ENCODE data around the gene ATOH8.

The ATOH8 gene

DNA sequence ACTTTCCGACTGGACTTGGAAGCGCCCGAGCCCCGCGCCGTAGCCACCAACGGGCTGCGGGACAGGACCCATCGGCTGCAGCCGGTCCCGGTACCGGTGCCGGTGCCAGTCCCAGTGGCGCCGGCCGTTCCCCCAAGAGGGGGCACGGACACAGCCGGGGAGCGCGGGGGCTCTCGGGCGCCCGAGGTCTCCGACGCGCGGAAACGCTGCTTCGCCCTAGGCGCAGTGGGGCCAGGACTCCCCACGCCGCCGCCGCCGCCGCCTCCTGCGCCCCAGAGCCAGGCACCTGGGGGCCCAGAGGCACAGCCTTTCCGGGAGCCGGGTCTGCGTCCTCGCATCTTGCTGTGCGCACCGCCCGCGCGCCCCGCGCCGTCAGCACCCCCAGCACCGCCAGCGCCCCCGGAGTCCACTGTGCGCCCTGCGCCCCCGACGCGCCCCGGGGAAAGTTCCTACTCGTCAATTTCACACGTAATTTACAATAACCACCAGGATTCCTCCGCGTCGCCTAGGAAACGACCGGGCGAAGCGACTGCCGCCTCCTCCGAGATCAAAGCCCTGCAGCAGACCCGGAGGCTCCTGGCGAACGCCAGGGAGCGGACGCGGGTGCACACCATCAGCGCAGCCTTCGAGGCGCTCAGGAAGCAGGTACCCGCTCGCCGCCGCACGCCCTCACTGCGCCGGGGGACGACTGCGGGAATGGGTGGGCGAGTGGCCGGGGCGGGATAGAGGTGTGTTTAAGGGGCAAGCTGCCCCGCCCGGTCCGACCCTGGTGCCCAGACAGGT is 713 bp downstream of the ATOH8 start:
- no peak for DNase-seq

DNA sequence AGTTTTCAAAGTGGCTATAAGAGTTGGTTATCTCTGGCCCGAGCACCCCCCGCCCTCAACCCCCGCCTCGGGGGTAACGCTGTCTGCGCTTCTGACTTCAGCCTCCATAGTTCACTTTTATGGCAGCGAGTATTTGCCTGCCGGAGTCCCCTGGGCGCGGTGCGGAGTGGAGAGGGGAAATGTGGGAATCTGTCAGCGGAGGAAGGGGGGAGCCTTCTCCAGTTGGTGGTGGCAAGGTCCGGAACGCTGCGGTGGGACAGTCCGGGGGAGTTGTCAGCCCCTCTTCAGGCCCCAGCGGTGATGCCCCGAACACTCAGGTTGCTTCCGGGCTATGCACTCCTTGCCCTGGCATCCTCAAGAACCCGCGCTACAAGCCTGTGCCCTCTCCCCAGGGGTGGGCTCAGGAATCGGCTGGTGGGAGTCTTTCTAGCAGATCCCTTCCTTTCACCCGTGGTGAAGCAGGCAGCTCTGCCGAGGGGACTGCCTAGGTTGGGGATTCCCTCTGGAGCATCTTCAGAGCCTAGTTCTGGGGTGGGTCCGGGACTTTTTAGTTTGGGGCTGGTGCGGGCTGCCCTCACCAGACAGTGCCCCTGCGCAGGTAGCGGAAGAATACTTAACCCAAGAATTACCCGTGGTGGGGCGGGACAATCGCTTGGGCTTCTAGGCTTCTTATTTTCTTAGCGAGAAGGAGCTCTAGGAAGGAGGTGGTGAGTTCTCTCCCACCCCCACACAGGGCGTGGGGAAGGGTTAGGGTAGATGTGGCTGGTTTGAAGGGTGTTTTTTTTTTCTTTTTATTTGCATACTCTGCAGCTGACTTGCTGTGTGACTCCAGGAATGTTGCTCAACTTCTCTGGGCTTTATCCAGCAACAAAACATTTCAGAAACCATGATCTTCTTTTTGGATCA is 1.6 kb downstream of the ATOH8 start:
- peak; percentile 37 to 46 for DNase-seq

DNA sequence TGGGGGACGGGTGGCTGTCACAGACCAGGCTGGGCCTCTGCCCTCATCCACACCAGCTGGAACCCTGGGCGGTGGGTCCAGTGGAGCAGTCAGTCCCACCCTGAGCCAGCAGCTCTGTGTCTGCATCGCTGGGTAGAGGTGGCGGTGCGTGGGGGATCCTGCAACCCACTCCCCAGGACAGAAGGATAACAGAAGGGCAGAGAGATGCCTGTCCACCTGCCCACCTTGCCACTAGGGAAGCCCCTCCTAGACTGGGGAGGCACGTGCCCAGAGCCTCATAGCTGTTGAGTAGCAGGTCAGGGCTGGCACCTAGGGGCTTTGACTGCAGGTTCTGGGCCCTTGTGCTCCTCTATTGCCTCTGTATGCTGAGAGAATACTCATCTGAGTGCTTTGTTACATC is 2.4 kb downstream of the ATOH8 start:
- DNase-seq: no peak

DNA sequence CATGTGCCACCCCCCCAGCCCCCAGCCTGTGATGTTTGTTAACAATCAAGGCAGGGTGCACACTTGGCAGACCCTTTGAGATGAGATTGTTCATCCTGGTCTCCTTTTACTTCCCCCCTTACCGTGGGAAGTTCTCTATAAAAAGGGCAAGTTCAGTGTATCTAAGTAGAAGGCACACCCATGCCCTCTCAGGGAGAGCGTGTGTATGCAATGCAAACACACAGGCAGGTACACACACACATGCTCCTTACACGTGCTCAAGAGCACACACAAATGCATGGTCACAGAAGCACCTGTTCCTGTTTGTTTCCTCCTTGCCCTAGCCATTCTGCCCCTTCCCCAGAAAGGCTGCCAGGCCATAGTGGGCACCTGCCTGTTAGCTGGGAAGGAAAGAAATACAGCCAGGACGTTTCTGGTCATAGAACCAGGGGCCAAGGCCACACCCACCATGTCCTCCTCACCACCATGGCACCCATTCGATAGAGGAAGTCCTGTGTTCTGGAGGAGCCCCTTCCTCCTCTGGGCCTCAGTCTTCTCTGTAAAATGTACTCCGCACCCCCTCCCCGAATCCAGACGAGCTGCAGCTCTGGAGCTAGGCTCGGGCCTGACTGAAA is 3.1 kb downstream of the ATOH8 start:
- DNase-seq: no peak

DNA sequence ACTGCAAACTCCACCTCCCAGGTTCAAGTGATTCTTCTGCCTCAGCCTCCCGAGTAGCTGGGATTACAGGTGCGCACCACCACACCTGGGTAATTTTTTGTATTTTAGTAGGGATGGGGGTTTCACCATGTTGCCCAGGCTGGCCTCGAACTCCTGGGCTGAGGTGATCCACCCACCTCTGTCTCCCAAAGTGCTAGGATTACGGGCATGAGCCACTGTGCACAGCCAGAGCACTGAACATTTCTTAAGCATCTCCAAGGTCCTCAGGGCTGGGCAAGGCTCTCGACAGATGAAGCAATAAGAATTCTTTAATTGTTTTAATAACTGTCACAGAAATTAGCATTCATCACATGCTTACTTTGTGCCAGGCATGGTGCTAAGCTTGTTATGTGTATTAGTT is 4.1 kb downstream of the ATOH8 start:
- no peak for DNase-seq

DNA sequence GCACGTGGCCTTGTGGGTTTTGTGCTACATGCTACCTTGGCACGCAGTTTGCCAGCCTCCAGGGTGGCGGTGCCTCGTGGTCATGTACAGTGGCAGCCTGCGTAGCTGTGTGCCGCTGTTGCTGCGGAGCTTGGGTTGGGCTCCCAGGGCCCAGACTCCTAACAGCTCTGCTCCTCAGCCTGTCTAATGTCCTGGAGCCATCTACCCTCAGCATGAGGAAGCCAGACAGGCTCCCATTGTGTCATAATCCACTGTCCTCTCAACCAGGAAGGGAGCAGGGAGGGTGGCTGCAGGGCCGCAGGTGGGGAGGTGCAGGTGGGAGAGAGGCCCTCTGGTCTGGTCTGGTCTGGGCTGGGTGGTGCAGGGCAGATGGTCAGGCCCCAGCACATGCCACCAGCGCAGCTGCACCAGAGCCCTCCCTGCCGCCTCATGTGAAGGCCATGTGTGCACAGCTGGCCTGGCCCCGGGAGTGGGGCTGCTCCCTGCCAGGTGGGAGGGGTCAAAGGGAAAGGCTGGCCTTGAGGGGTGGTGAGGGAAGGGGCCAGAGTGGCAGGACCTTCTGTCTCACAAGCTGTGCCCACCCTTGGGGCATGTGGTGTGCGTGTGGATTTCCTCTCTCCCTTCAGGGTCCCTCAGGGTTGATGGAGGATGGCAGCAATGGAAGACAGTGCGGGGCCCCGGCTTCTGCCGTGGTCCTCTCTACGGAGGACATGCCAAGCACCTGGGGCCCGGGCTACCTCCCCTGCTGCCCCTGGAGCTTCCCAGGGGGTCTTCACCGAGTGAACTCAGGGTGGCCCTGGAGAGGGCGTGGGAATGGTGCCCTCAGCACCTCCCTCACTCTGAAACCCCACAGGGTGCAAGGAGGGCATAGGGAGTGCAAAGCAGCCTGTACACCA is 4.8 kb downstream of the ATOH8 start:
- no peak for DNase-seq

DNA sequence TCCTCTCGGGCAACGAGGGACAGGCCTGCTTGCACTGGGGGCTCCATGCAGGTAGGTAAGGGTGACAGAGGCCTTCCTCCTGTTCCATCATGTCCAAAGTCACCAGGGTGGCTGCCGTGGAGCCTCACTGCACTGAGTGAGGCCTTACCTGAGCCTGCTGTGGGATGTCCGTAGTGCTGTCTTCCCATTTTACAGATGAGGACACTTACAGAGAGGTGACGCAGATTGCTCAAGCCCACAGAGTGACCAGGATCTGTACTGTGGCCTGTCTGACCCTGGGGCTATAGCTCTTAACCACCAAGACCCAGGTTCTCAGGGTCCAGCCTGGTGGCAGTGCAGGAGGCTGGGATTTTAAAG is 5.4 kb downstream of the ATOH8 start:
- no peak for DNase-seq

DNA sequence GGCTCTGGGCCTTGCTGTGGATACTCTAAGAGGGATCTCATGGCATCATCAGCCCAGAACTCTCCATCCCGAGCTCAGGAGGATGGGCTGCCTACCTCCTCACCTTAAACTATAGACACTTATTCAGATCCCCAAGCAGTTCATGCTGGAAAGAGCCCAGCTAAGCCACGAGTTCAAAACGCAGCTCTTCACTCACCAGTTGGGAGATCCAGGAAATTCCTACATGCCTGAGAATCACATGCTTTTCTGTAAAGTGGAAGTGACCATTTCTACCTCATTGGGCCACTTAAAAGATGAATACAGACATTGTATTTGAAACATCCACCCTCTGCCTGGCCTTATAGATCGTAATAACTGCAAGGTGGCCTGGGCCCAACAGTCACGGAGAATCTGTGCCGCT is 6.6 kb downstream of the ATOH8 start:
- DNase-seq: peak; percentile 66 to 75

DNA sequence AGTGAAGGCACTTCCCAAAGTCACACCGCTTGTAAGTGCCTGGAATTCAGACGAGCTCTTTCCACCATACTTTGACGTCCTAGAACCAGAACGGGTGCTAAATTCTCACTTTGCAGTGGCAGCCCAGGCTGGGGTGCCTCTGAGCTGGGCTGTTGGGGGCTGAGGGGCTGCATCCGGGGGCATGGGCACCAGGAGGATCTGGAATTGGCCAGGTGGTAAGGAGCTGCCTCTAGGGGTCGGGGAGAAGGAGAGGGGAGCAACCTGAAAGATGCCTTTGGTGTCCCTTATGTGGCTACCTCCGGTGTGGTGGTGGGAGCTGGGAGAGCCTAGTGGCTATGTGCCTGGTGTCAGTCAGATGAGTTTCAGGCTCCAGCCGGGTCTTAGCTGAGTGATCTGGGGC is 7.1 kb downstream of the ATOH8 start:
- no peak for DNase-seq

DNA sequence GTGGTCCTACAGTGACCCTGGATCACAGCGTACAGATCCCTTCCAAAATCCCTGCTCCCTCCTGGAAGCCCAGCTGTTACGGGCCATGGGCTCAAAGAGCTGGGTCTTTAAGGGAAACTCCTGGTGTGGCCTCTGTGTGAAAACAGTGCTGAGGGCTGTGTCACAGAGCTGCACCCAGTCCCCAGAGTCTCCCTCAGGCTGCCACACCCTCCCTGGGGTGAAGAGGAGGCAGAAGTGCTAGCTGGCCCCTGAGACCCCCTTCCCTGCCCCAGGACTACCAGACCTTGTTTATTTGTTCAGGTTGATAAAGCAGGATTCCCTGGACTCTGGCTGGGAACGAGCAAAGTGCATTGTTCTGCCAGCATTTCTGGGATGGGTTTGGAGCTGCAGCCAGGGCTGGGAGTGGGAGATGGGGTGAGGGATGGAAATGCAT is 7.7 kb downstream of the ATOH8 start:
- no peak for DNase-seq

DNA sequence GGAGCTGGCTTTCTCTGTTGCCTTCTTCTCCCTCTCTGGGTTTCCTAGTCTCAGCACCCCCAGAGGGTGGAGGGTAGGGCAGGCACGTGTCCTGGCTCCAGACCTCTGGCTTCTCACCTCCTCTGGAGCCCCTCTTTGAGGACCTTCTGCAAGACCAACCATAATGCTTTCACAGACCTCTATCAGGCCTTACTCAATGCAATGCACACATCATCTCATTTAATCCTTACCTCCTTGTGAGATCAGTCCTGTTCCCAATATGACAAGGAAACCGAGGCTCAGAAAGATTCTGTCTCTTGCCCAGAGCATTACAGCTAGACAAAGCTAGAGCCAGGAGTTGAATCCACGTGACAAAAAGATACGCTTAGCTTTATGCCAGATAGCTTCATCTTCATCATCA is 8.2 kb downstream of the ATOH8 start:
- no peak for DNase-seq

DNA sequence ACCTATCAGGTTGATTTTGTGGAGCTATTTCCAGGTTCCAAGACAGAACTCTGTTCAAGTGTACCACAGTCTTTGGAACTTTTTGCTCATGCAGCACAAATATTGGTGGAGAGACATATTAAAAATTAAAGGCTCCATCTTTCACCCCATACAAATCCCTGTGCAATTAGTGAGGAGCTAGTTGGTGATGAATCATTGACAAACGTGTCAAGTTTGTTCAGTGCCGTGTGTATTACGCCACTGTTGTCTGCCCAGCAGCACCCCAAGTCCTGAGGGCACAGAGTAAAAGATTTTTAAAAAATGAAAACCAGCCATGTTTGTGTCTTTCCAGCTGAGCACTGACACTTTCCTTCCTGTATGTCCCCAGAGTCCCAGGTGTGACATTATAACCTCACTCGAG is 9.3 kb downstream of the ATOH8 start:
- DNase-seq: no peak

DNA sequence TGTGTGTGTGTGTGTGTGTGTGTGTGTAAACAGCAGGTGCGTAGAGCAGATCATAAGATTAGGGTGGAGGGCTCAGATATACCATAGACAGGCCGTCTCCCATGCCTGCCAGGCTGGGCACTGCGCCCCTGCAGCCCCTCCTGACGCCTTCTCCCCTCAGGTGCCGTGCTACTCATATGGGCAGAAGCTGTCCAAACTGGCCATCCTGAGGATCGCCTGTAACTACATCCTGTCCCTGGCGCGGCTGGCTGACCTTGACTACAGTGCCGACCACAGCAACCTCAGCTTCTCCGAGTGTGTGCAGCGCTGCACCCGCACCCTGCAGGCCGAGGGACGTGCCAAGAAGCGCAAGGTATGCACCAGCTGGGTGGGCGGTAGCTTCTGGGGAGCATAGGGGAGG is 10.0 kb downstream of the ATOH8 start:
- DNase-seq: no peak

DNA sequence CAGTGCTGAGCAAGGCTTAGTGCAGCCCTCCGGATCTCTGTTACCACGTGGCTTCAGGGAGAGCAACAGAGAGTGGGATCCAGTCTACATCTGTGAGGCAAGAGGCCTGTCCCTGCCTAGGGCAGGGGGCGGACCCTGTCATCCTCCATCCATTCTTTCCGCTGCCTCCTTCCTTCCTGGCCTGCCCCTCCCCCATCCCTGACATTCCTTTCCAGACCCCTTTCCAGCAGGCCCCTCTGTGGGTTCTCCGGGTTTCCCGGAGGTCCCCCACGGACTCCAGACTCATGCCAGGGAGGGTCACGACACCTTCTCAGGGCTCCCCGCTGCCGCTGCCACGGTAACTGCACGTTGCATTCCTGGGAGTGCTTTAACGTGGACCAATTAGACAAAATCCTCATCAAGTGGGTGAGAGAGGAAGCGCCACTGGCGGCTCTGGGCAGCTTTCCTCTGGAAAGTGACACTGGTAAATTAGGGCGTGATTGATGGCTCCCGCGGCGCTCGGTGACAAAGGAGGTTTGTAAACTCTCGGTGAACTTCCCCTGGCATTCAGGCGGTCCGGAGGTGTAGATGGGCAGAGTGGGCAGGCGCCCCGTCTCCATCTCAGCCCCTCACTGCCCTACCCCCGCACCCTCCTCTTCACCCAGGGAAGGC is 11.4 kb downstream of the ATOH8 start:
- peak in 1 of 2 donors; percentile 27 for DNase-seq

DNA sequence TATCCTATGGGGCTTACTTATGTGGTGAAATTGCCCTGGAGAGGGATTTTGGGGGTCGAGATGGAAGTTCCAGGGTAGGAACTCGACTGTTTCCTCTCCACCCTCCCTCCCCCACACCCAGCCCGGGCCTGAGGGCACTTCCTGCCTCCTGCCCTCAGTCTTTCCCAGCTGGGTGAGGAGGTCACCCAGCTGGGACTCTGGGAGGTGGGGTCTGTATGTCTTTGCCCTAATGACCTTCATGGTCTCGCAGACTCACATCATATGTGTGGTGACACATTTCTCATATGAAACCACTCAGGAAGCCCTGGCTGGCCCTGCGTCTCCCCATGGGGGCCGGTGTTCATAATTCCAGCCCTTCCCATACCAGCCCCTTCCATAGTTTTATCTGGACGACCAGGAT is 12.4 kb downstream of the ATOH8 start:
- DNase-seq: no peak

DNA sequence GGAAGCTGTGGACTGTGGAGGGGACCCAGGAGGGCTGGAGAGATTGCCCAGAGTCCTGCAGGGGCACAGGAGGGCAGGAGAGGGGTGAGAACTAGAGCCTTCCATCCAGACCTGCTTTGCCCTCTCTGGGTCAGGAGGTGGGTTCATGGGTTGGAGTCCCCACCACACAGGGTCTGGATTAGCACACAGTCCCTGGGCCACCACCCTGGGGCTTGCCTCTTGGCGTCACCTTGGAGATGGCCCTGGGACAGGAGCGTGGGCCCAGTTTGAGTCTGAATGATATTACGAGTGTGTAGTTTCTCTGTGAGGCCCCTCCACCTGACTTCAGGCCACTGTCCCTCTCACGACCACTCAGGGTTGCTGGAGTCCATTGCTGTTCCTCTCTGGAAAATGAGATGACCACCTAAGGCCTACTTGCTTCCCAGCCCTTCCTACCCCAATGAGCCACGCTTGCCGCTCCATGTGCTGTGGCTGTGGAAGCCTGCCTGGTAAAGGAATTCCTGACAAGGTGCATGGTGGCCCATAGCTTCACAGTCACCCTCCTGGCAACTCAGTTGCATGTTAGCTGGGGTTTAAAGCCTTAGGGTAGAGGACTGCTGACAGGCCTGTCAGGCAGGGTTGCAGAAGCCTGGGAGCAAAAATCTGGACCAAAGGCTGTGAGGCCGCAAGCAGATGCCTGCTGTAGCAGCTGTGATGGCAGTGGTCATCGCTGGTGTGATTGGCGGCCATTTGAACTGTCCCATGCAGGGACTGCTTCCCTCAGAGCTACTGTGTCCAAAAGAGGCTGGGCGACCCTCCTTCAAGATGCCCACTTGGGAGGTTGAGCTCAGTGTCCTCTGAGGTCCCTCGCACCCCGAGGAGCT is 14.2 kb downstream of the ATOH8 start:
- no peak for DNase-seq

DNA sequence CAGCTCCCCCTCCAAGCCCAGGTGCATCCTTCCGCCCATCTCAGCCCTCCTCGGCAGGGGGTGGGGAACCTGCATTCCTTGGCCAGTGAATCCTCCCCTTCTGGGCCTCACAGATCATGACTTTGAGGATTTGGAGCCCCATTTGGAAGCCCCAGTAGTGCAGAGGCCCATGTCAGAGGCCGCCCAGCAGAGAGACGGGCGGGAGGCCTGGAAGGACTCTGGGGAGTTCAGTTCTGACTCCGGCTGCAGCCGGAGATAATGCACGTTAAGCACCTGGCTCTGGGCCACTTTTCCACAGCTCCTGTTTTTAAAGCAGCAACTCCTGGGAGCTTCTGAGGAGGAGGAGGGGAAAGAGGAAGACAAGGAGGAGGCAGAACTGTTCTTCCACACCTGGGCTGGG is 14.9 kb downstream of the ATOH8 start:
- DNase-seq: no peak

DNA sequence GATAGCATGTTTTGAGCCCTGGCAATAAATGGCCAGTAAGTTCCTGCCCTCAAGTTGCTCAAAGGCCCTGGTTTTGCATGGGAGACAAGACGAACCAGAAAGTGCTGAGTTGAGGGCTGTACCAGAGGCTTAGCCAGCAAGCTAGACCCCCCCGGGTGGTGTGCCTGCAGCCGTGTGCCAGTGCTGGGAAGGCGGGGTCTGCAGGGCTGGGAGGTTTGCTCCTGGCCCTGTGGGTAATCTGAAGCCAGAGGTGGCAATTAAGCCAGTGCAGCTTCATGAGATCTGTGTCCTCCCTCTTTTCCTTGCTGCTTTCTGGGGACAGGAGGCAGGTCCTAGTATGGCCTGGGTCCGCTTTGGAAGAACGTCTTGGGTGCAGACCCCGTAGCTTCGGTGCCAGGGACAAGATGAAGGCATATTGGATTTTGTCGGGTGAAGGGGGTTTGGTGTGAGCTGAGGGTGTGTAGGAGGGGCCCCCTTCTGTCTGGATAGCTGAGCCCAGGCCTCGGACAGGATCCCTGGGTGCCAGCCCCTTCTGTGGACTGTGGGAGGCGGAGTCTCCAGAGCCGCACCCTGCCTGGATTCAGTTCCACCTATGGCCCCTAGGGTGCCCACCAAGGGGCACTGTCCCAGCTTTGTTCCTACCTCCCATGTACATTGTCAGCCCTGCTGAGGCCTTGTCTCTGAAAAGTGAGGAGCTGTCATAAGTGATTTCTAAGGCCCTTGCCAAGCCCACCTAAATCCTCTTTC is 15.6 kb downstream of the ATOH8 start:
- no peak for DNase-seq

DNA sequence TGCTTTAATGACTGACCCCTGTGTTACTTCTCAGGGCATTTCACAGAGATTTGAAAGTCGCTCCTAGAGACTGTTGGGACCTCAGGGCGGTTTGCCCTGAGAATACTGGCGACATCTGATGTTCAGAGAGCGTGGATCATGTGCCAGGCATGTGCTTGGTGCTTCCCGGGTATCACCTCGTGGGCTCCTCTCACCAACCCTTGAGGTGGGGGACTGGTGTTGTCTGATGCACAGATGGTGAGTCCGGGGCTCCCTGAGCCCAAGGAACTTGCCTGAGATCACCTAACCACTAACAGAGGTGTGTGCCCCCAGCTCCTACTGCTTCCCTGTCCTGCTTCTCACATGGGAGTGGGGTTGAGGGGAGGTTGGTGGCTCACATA is 16.2 kb downstream of the ATOH8 start:
- DNase-seq: no peak

DNA sequence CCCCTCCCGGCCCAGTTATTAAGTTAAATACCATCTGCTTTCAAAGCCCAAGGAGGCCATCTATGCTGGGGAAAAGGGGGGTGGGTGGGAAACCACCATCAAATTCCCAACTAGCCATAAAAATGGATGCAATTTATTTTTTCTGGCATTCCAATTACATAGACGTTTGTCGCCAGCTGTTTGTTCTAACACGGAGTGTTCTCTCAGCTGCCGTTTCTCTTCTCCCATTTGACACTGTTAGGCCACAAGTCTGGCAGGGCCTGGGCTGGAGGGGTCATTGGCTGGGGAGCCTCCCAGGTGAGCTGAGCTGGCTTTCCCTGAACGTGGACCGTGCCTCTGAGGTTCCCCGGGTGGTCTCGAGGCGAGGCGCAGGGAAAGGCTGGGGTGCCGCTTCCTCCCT is 16.6 kb downstream of the ATOH8 start:
- DNase-seq: no peak

Measured in inflammatory macrophage treated with lipopolysaccharide for 1 hour (primary cell).